Smooth muscle cell of the umbilical artery (primary cell): ENCODE results near the gene C5orf24. TPM values are rescaled to one million over a fixed set of nuclear protein-coding genes. Genes with fewer than 3 reads are reported as not detected.

ENCODE experiments used
- total RNA-seq: library from RNA; depleted of rRNA; stranded (reverse); fragments of >200 nt; gene quantifications from 2 replicates; pipeline ENCODE4 v1.2.3, GENCODE V29; 2014

C5orf24 gene
- total RNA-seq, result 63.0 and 73.2 TPM in 2 replicates

GRCh38 chr5:134845852-134846640, at the start of gene C5orf24:
Gene C5orf24 (plus strand): TSS chr5:134845968. CDS start chr5:134854901, 8,933 bp downstream.

GRCh38 chr5:134873987-134874830, 28.4 kb downstream of the C5orf24 start, which contains the start of gene TXNDC15:
Gene TXNDC15 (plus strand): TSS chr5:134874371. CDS start chr5:134874428, 57 bp downstream.

GRCh38 chr5:134904610-134905245, 59.0 kb downstream of the C5orf24 start, which contains the start of gene PCBD2:
Gene PCBD2 (plus strand): TSS chr5:134905131. CDS start chr5:134905140, 9 bp downstream.

Other genes starting within 250 kb of the C5orf24 start
- gene SAR1B, start 213.1 kb upstream of the C5orf24 start, total RNA-seq, result 82.0 and 99.6 TPM in 2 replicates
- 50.5 and 73.8 TPM in 2 replicates for gene SEC24A, start 197.2 kb upstream of the C5orf24 start, total RNA-seq
- 26.8 and 33.9 TPM in 2 replicates for gene CAMLG, start 107.4 kb upstream of the C5orf24 start, total RNA-seq
- gene DDX46, start 87.2 kb upstream of the C5orf24 start, total RNA-seq, result 16.9 and 31.2 TPM in 2 replicates
- gene TXNDC15, start 28.4 kb downstream of the C5orf24 start, total RNA-seq, result 211 and 316 TPM in 2 replicates
- gene PCBD2, start 59.2 kb downstream of the C5orf24 start, total RNA-seq, result 4.8 and 5.6 TPM in 2 replicates
- not detected in 2 replicates for gene CATSPER3, start 121.9 kb downstream of the C5orf24 start, total RNA-seq
- gene PITX1, start 188.3 kb downstream of the C5orf24 start, total RNA-seq, result 29.7 and 35.3 TPM in 2 replicates